ENCODE measurements around the gene CDH15.
"Not testable (repeated sequence)": the region's sequence is repeated elsewhere in the genome, so short reads cannot be mapped to it uniquely, and the experiment has no call there.

Gene CDH15

DNA sequence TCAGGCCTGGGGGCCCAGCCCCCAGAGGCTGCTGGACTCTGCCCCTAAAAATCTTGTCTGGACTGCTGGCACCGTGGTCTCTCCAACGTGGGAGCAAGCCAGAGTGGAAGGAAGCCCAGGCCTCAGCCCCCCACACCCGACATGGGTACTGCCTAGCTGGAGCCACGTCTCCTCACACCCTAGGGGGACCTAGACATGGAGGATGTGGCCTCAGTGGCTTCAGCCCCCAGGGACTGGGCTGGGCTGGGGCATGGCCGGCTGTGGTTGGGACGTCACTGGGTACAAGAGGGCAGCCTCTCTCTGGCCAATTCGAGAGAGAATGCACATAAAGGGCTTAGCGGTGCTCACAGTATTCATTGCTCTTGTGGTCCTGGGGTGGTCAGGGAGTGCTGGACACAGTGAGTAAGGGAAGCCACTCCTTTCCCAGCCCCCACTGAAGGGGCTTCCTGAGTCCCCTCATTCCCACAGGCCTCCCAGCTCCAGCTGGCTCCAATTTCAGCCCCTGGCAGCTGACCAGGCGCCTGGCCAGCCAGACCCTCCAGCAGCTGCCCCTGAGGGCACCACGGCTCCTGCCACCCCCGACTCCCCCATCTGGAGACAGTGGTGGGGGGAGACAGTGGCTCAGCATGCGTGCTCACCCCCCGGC, 1.1 kb downstream of the CDH15 start:
- DNase-seq (ENCODE audit: low spot score), result no peak

- DNase-seq (ENCODE audit: low spot score), result no peak
Measured at GRCh38 chr16:89173174-89173921, 1.8 kb downstream of the CDH15 start.

DNA sequence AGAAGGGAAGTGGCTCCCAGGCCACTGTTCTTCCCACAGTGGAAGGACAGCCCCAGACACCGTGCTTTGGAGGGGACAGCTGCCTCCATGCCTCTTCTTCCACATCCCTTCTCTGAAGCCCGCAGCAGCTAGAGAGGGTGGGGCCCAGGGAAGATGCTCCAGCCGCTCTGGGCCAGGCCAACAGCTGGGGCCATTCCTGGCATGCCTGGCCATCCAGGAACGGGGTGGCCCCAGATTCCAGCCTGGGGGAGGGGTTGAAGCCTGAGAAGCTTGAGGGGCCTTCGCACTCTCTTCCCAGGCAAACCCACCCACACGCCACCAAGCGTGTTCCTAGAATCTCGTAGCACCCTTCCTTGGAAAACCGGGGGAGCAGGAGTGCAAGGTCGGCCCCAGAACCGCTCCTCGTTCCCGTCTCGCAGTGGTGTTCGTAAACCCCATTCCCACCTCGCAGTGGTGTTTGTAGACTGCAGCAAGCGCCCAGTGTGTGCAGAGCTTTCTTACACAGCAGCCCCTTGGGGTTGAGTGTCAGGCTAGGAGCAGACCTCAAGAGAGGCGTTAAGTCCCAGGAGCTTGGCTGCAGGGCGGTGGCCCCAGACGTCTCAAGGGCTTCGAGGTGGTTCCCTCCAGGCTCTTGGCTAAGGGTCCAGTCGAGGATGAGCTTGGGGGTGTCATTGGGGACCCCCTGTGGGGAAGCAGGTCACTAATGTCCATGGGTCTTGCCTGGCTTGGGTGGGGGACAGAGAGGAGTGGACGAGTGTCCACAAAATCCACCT, 2.7 kb downstream of the CDH15 start:
- DNase-seq (ENCODE audit: low spot score), result no peak

DNA sequence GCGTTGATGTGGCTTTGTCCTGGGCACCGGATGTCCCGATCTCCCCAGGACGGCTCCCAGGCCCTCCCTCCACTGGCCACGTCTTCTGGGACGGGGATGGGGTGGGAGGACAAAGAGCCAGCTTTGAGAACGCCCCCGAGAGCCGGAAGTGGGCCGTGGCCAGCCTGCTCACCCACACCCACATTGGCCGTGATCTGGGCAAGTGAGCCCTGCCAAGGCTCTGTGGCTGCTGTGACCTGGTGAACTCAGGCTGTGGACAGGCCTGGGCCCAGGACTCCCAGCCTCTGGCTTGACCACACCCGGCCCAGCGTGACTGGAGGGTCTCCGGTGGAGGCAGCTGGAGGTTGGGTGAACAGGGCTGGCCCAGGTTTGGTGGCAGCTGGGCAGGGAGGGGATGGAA, 3.3 kb downstream of the CDH15 start:
- no peak for DNase-seq (ENCODE audit: low spot score)

GRCh38 chr16:89175280-89176146, 4.0 kb downstream of the CDH15 start:
- DNase-seq (ENCODE audit: low spot score), result no peak

- no peak for DNase-seq (ENCODE audit: low spot score)
Measured at GRCh38 chr16:89176147-89176690, 4.7 kb downstream of the CDH15 start.

GRCh38 chr16:89176717-89177116, 5.2 kb downstream of the CDH15 start:
- DNase-seq (ENCODE audit: low spot score), result no peak

DNA sequence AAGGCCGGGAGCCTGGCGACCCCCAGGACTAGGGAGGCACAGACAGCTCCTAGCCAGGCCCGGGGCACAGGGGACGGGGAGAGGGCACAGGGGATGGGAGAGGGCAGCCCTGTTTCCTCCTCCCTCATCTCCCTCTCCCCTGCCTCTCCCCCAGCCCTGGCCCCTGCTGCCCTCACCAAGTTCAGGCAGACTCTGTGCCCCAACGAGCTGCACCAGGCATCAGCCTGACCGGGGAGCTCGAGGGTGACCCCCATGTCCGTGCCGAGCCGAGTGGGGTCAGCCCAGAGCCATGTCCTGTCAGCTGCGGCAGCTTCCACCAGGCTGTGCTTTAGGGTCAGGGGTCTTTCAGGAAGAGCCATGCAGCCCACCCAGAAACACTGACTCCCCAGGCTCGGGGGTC, 6.0 kb downstream of the CDH15 start:
- no peak for DNase-seq (ENCODE audit: low spot score)

GRCh38 chr16:89178453-89179147, 7.1 kb downstream of the CDH15 start:
- DNase-seq (ENCODE audit: low spot score), result no peak

DNA sequence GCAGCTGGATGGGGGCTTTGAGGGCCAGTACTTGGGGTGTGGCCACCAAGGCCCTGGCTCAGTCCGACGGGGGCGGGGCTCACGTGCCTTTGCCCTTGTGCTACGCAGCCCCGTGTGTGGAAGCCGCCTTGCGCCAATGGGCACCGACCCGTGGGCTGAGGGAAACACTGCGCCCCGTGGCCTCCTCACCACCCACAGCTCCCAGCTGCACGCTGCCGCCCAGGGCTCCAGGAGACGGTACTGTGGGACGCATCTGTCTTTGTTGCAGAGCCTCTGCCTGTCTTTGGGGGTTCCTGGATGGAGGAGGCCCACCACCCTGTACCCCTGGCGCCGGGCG, 7.6 kb downstream of the CDH15 start:
- no peak for DNase-seq (ENCODE audit: low spot score)

DNA sequence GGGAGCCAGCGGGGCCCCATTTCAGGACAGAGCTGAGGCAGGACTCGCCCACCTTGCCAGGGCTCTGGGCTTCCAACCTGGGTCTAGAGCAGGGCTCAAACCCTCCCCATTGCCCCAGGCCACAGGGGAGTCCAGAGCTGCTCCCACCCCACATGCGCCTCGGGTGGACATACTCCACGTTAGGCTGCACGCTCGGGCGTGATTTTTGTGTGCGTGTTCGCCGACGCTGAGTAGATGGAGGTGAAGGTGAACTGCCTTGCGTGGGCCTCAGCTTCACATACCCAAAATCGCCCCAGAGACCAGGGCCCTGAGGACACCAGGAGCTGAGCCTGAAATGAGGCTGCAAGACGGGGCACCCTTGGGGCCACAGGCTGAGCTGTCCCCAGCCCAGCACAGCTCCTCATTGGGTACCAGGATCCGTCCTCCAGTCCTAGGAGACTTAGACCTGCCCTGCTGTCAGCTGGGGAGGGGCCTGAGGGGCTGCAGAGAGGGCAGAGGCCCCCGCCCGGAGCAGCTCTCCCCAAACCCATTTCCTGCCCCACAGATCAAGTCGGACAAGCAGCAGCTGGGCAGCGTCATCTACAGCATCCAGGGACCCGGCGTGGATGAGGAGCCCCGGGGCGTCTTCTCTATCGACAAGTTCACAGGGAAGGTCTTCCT, 8.2 kb downstream of the CDH15 start:
- no peak for DNase-seq (ENCODE audit: low spot score)

DNA sequence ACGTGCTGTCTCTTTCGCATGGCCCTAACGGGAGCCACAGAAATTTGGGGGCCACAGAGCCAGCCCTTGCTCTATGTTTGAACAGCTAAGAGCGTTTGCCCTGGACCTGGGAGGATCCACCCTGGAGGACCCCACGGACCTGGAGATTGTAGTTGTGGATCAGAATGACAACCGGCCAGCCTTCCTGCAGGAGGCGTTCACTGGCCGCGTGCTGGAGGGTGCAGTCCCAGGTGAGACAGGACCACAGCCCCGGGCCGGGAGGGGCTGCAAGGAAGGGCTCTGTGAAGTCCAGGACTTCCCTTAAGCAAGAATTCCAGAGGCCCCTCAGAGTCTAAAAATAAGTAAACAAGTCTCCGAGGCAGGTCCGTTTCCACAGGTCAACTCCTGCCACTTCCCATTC, 11.9 kb downstream of the CDH15 start:
- DNase-seq (ENCODE audit: low spot score), result no peak

DNA sequence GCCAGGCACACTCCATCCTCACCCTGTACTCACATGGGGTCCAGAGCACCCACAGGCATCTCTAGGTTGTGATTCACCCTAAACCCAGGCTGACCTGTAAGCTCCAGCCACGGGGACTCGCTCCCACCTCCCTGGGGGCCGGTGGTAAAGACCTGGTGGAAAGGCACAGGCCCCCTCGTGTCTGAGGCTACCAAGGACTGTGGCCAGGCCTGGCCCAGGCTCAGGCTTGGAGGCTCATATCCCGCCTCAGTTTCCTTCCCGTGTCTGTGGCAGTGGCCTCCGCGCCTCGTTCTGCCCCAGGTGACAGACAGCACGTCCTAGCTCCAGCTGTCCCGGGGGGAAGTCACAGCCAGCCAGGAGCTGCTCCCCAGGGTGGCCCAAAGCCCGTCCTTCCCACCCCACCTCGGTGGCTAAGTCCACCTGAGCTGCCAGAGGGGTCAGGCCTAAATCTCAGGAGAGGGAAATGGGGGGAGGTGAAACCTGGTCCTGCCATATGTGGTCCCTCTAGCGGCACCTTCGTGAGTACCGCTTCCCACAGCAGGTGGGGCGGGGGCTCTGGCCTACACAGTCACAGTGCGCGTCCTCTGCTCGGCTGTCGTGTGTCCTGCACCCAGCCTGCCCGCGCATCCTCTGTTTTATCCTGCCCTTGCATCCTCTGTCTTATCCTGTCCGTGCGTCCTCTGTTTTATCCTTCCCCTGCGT, 12.6 kb downstream of the CDH15 start:
- DNase-seq (ENCODE audit: low spot score), result no peak

GRCh38 chr16:89184677-89184932, 13.1 kb downstream of the CDH15 start:
- no peak for DNase-seq (ENCODE audit: low spot score)

DNA sequence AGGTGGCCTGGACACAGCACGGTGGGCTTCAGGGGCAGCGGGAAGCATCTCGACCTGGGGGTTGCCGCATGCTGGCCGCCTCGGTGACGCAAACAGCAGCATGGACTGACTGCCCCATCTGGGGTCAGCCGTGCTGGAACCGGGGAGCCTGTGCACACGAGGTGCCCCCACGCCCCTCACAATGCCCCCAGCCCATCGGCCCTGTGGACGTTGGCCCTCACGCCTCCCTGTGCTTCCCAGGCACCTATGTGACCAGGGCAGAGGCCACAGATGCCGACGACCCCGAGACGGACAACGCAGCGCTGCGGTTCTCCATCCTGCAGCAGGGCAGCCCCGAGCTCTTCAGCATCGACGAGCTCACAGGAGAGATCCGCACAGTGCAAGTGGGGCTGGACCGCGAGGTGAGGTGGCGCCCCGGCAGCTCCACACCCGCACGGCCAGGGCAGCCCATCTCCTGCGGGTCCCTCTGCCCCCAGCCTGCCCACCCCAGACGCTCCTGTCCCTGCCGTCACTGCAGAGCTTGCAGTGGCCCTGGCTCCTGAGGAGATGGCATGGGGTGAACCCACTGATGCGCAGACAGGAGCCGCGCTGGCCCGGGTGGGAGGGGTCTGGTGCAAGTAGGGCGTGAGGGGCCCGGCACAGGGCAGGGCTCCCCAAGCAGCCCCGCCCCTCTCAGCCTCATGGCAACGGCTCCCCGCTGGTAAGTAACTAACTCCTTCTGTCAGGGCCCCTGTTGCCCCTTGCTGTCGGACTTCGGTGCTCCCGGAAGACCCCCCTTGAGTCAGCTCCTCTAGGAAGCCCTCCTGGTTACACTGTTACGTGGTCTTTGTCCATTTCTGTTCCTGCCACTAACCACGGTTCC, 13.6 kb downstream of the CDH15 start:
- DNase-seq (ENCODE audit: low spot score), result no peak

- DNase-seq (ENCODE audit: low spot score), result not testable (repeated sequence)
Measured at GRCh38 chr16:89185887-89186592, 14.5 kb downstream of the CDH15 start.

- not testable (repeated sequence) for DNase-seq (ENCODE audit: low spot score)
Measured at GRCh38 chr16:89186593-89187031, 15.1 kb downstream of the CDH15 start.

DNA sequence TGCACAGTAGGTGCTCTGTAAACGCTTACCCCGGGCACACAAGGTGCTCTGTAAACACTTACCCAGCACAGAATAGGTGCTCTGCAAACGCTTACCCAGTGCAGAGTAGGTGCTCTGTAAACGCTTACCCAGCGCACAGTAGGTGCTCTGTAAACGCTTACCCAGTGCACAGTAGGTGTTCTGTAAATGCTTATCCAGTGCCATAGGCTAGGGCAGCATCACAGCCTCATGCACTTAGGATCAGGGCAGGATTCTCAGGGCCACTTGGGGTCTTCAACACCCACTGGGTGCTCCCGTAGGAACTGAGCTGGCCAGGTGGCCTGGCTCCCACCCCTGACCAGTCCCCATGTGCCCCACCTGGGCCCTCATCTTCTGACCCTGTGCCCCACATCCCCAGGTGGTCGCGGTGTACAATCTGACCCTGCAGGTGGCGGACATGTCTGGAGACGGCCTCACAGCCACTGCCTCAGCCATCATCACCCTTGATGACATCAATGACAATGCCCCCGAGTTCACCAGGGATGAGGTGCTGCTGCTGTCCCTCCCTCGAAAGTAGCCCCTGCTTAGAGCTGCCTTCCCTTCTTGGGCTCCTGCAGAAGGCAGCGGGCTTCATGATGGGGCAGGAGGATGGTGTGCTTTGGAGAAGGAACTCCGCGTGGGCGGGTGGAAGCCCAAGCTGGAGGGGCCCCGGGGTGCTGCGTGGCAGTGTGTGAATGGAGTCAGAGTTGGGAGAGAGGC, 15.7 kb downstream of the CDH15 start:
- DNase-seq (ENCODE audit: low spot score), result peak; percentile 28

All from RKO (cell line).